GM21423 (cell line): Measurements from ENCODE around the gene ANO2.

Experiments
- ATAC-seq: cut with Tn5 transposase; IDR thresholded peaks from one replicate; pipeline ENCODE4 v1.9.1; 2021; ENCODE audit warnings: mild to moderate bottlenecking, moderate library complexity; ENCODE audit not compliant: unreplicated experiment

ANO2 gene

GRCh38 chr12:5921027-5921909 is 23.8 kb downstream of the ANO2 start:
- no peak for ATAC-seq

- no peak for ATAC-seq
These were observed 28.2 kb downstream of the ANO2 start for GRCh38 chr12:5916785-5917290.

DNA sequence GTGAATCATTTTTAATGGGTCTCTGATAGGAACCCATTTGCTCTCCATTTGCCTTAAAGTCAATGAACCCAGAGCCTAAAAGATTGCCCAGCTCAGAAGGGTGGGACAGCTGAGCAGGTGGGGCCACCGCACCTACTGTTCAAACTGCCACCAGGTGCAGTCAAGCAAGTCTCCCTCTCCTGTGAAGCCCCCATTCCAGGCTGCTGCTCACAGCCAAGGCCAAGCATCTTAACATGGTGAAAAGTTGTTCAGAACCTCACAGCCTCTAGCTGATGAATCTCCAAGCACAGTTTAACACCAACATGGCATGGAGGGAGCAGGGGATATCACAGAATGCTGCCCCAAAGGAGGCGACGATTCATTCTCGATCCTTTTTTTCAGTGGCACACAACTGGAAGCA is 29.5 kb downstream of the ANO2 start:
- ATAC-seq = no peak

DNA sequence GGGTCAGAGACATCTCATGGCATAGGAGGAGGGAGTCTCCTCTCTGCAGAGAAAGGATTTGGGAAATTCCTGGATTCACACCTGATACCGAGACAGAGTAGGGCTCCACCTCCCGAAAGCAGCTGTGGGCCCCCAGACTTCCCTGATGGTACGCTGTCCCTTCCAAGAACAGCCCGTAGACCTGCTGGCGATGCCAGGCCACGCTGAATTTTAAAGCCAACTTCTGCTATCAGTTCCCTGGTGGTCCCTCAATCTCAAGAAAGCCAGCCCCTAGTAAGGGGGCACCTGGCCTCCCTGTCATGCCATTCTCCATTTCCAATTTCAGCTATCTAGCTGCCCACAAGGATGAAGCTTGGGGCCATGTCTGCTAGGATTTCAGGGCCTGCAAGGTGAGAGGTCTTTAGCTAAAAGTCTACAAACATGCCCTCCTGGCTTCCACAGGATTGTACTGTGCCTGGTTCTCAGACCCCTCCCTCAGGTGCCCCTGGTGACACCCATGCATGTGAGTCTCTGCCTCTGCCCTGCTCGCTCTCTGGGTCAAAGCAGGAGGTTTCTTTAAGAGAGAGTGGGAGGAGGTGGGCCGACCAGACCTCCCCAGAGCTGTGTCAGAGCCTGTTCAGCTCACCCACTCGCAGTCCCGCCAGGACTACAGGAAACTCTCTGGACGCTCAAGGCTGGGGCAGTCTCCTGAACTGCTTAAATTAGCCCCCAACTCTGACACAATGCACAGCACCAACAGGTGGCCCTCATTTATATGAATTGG is 30.5 kb downstream of the ANO2 start:
- no peak for ATAC-seq

GRCh38 chr12:5913387-5913786 is 31.7 kb downstream of the ANO2 start:
- ATAC-seq = no peak

GRCh38 chr12:5912437-5913334 is 32.4 kb downstream of the ANO2 start:
- ATAC-seq = no peak

GRCh38 chr12:5912011-5912410 is 33.0 kb downstream of the ANO2 start:
- no peak for ATAC-seq

GRCh38 chr12:5910790-5911548 is 34.1 kb downstream of the ANO2 start:
- no peak for ATAC-seq

DNA sequence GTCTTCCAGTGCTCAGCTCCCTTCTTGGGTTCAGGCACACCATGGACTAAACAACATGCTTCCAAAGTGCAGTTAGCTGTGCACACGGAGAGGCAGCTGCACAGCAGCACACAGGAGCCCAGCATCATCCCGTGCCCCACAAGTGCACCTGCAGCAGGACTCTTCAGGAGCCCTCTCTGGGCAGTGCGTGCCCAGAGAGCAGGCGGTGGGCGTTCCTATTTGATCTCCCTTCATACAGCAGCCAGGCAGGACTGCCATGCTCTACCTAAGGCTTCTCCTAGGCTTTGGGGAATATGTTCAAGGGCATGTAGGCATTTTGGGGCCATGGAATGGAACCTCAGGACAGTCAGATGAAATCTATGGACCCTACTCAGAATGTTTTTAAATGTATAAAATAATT is 35.5 kb downstream of the ANO2 start:
- ATAC-seq = no peak

- no peak for ATAC-seq
These were observed 36.8 kb downstream of the ANO2 start for GRCh38 chr12:5908251-5908650.

GRCh38 chr12:5907807-5908206 is 37.3 kb downstream of the ANO2 start:
- ATAC-seq = no peak

DNA sequence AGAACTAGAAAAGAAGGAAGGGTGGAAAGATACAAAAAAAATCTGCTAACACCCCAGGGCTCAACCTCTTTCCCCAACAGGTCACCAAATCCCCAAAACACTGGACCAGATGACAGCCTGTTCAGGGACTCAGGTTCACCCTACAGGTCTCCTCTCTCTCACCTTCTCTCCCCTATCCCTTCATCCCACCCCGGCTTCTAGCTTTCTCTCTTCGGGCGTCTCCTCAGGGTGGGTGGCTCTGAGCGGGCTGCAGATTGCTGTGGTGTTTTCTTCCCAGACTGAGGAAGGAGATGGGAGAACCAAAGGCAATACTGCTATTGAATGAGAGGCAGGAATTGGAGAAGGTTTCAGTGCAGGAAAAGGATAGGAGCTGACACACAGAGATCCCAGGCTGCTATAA is 39.3 kb downstream of the ANO2 start:
- no peak for ATAC-seq

GRCh38 chr12:5904969-5905368 is 40.1 kb downstream of the ANO2 start:
- ATAC-seq = no peak

DNA sequence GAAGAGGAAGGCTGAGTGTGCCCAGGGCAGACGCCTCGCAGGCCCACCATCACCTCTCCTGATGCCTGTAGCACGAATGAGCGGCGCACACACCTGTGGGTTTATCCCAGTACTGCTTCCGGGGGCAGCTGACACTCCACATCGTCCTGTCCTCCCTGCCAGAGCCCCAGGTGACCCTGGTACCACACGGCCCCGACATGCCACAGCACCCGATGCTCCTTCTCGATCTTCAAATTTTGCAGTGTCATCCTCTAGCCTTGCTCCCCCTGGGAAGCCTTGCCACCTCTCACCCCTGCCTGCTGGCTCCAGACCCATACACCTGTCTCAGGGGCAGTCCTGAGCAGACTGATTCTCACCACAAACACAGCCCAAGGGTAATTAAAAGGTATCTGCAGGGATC is 40.6 kb downstream of the ANO2 start:
- ATAC-seq = no peak

GRCh38 chr12:5902736-5903135 is 42.3 kb downstream of the ANO2 start:
- no peak for ATAC-seq

- ATAC-seq = no peak
These were observed 43.6 kb downstream of the ANO2 start for GRCh38 chr12:5901416-5901815.

- ATAC-seq = no peak
These were observed 44.4 kb downstream of the ANO2 start for GRCh38 chr12:5900533-5901205.

DNA sequence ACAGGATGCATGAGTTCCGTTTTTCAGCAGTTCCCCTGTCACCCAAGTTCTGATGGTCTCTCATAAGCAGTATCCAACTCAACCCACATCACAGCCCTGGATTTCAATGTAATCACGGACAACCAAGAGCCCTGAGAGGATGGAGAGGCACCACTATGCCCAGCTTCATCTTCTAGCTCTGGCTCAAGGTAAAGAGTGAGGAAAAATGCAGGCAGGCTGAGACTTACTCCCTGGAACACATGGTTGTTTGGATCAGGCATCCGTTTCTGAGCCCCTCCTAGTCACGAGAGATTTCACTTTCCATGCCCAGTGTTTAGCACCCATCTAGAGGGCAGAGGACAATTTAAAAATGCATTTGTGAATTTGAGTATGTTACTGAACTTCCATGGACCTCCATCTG is 45.0 kb downstream of the ANO2 start:
- ATAC-seq = no peak

DNA sequence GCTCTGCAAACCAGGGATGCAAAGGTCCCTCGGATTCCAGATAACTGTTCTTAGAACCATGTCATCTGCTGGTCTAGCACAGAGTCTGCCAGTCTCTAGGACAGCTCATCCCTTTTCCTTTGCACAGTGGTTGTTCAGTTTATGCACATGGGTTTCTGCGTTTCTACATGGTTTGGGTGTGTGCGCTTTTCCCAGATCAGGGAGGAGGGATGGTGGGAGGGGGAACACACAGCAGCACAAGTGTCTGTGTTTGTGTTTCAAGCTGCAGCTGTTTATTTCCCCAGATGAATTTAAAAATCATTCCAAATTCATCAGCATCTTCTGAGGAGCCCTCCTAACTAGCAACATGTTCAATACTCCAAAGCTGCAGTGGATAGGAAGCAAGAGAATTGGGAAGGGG is 45.4 kb downstream of the ANO2 start:
- no peak for ATAC-seq

GRCh38 chr12:5898874-5899273 is 46.2 kb downstream of the ANO2 start:
- no peak for ATAC-seq
